ENCODE results near the gene SRSF3.
"Not testable (repeated sequence)": the region's sequence is repeated elsewhere in the genome, so short reads cannot be mapped to it uniquely, and the experiment has no call there.

Gene SRSF3

DNA sequence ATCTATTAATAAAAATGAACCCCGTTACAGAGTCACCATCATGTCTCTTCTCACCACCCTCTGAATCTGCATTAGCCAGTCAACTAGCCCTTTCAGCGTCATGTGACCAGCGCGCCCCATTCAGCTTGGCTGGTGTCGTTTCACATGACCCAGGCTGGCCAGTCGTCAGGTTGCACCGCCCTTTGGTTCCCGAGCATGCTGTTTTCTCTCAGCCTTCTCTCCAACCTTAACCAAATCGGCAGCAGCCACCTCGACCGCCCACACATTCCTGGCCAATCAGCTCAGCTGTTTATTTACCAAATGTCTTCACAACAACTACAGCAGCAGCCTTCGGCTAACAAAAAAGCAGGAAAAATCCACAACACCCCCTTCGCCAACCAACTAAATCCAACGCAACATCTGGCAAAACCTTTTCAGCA lies 5.6 kb downstream of the SRSF3 start:
- TF ChIP-seq, protein P1, sequence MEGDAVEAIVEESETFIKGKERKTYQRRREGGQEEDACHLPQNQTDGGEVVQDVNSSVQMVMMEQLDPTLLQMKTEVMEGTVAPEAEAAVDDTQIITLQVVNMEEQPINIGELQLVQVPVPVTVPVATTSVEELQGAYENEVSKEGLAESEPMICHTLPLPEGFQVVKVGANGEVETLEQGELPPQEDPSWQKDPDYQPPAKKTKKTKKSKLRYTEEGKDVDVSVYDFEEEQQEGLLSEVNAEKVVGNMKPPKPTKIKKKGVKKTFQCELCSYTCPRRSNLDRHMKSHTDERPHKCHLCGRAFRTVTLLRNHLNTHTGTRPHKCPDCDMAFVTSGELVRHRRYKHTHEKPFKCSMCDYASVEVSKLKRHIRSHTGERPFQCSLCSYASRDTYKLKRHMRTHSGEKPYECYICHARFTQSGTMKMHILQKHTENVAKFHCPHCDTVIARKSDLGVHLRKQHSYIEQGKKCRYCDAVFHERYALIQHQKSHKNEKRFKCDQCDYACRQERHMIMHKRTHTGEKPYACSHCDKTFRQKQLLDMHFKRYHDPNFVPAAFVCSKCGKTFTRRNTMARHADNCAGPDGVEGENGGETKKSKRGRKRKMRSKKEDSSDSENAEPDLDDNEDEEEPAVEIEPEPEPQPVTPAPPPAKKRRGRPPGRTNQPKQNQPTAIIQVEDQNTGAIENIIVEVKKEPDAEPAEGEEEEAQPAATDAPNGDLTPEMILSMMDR (conservative IDR thresholded peaks at IDR 0.05; ENCODE audit: low read depth, low read length): no peak
- no peak for DNase-seq (ENCODE audit: low read depth)
- H3K4me3 ChIP-seq (ENCODE audit: low read length): peak overlapping the region; percentile 27

- DNase-seq (ENCODE audit: low read depth): no peak
- H3K4me3 ChIP-seq (ENCODE audit: low read length): peak overlapping the region; percentile 27
- TF ChIP-seq, protein P1 (conservative IDR thresholded peaks at IDR 0.05; ENCODE audit: low read depth, low read length): no peak
Measured at GRCh38 chr6:36600564-36601146, 6.5 kb downstream of the SRSF3 start.

DNA sequence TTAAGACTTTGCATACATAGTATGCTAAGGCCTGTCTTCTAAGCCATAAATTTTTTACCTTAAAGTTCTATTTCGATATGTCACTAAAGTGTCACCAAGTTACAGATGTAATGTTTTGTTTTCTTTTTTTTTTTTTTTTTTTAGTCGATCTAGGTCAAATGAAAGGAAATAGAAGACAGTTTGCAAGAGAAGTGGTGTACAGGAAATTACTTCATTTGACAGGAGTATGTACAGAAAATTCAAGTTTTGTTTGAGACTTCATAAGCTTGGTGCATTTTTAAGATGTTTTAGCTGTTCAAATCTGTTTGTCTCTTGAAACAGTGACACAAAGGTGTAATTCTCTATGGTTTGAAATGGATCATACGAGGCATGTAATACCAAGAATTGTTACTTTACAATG lies 7.7 kb downstream of the SRSF3 start:
- H3K4me3 ChIP-seq (ENCODE audit: low read length); DNase-seq (ENCODE audit: low read depth): not testable (repeated sequence)

DNA sequence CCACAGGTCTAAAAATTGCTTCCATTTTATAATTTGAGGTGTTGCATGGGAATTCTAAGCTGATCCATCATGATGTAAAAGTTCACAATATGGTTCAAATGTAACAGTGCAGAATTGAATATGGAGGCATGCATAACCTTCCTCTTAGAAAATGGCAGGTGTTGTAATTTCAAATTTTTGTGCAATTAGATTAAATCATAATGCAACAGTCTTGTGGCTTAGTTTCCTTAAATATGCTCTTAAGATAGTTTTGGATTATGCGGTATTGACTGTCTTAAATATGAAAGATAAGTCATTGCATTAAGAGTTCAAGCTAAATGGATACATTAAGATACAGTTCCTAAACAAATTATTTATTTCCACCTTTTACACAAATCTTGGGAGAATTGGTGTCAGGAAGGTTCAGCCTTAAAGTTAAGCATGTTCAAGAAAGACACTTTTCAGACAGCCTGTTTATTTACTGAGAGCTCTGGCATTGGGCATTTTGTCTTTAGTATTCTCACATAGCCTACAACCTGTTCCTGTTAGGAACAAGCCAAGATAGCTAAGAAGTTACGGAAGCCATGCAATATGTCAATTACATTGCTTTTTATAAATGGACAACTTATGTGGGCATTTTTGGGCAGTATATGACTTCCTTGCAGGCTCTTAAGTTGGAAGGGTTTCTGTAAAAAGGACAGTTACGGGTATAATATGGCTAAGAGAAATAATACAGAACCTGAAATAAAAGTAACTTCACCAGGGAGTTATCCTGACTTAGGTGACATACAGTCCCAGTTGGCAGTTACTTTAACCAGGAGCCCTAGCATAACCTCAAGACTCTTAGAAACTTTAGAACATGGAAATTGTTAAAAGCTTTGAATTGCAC lies 9.3 kb downstream of the SRSF3 start:
- TF ChIP-seq, protein P1 (conservative IDR thresholded peaks at IDR 0.05; ENCODE audit: low read depth, low read length): no peak
- no peak for DNase-seq (ENCODE audit: low read depth)
- no peak overlapping the region for H3K4me3 ChIP-seq (ENCODE audit: low read length)

DNA sequence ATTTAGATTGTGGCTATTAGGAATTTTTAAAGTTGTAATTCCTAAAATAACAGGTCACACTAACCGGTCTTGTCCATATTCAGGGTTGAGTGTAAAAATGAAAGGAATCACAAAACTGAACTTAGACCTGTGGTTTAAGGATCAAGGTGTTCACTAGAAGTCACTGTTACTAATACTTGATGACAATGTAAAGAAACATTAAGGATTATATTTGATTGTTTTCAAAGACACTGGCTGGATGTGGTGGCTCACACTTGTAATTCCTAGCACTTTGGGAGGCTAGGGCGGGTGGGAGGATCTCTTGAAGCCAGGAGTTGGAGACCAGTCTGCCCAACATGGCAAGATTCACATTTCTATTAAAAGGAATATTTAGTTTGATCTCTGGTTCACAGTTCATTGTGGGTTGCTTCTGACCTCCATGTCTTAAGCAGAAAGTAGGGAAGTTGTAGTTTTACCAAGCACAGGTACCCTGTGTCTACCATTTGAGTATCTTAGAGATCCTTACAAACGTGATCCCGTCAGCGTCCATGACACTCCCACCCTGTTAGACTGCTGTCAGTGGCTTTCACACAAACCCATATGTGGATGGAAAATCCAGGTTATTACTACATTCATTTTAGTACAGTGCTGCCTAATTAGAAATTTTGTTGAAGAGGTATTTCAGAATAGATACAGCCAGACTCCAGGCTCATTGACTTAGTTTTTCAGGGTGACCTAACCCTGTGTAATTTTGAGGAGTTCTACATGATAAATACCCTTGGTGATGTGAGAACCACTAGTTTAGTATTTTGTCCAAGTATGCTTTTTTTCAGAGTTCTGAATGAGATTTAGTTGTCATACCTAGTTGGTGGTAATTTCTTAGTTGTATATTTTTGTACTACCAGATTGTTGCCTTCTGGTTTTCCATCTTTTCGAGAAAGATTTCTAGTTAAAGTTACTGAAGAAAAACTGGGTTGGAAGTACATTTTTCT lies 10.2 kb downstream of the SRSF3 start:
- TF ChIP-seq, protein P1 (conservative IDR thresholded peaks at IDR 0.05; ENCODE audit: low read depth, low read length): no peak
- H3K4me3 ChIP-seq (ENCODE audit: low read length): no peak overlapping the region
- no peak for DNase-seq (ENCODE audit: low read depth)

- no peak for DNase-seq (ENCODE audit: low read depth)
- TF ChIP-seq, protein P1 (conservative IDR thresholded peaks at IDR 0.05; ENCODE audit: low read depth, low read length): no peak
Measured at GRCh38 chr6:36605143-36605542, 11.0 kb downstream of the SRSF3 start.

More at GRCh38 chr6:36605143-36605542, 11.0 kb downstream of the SRSF3 start:
- H3K4me3 ChIP-seq (ENCODE audit: low read length): no peak overlapping the region

All from retinal pigment epithelial cell (primary cell).